Lower leg skin (tissue), 4 donors: Measurements from ENCODE around the gene LTA. TPM values are rescaled to one million over a fixed set of nuclear protein-coding genes. Genes with fewer than 3 reads are reported as not detected.
"Not testable (repeated sequence)": the region's sequence is repeated elsewhere in the genome, so short reads cannot be mapped to it uniquely, and the experiment has no call there.

Experiments used
- DNase-seq, 2 donors: peaks; one replicate each; pipeline ENCODE4 v3.0.0-alpha.2; 2019; ENCODE audit warnings: low spot score in 2 of 2
- H3K4me3 ChIP-seq: fragments of 200-600 bp; sonication (generic); 2 replicates; pipeline ENCODE4 v1.5.1; 2017; ENCODE audit warnings: mild to moderate bottlenecking, low read depth; ENCODE audit not compliant: poor library complexity, severe bottlenecking
- CTCF ChIP-seq, 3 donors: fragments of 450-650 bp; IDR thresholded peaks; one replicate each; pipeline ENCODE4 v1.5.1; 2016; ENCODE audit warnings: antibody characterized with exemption in 3 of 3, mild to moderate bottlenecking in 3 of 3, moderate library complexity in 2 of 3
- POLR2A ChIP-seq, 2 donors: fragments of 450-650 bp; IDR thresholded peaks; one replicate each; pipeline ENCODE4 v1.6.1; 2016 to 2017; ENCODE audit warnings: antibody characterized with exemption in 2 of 2, mild to moderate bottlenecking in 1 of 2, moderate library complexity in 1 of 2
- WGBS, 2 donors: methylation state at CpG; one replicate each; pipeline ENCODE4 v1.1.5; 2018; 5-methylcytosine and 5-hydroxymethylcytosine counted together
- intact Hi-C: fragments of 100-400 bp; cut with DNase I; formaldehyde crosslinking; loops from one replicate; pipeline ENCODE4 v1.15.0; 2023; ENCODE audit warnings: low total_unique reads
- total RNA-seq, 4 donors: library from RNA; depleted of rRNA; stranded (reverse); fragments of >200 nt; gene quantifications; one replicate each; pipeline ENCODE4 v1.1.0, GENCODE V29; 2016

The LTA gene
- total RNA-seq, 4 donors from 2014 or later: not detected

- intact Hi-C loops: no loop called here
- 66 to 74% methylated on average over 12 of the region's 12 CpGs for WGBS, 2 donors
- TF ChIP-seq POLR2A (IDR thresholded peaks at IDR 0.05): no peak
- no peak for TF ChIP-seq CTCF (IDR thresholded peaks at IDR 0.05)
- no peak for DNase-seq
- H3K4me3 ChIP-seq: no peak overlapping the region
Observed at GRCh38 chr6:31587791-31588777, 16.0 kb downstream of the LTA start.

- WGBS, 2 donors: 47 to 52% methylated on average over 9 of the region's 9 CpGs
- intact Hi-C loops: no loop called here
- DNase-seq: no peak
- no peak for TF ChIP-seq POLR2A (IDR thresholded peaks at IDR 0.05)
- TF ChIP-seq CTCF (IDR thresholded peaks at IDR 0.05): no peak
- H3K4me3 ChIP-seq: no peak overlapping the region
Observed at GRCh38 chr6:31588871-31589650, 17.0 kb downstream of the LTA start.

GRCh38 chr6:31590691-31591090 lies 18.6 kb downstream of the LTA start:
- 82 to 93% methylated on average over 5 of the region's 5 CpGs for WGBS, 2 donors
- intact Hi-C loops, H3K4me3 ChIP-seq, DNase-seq: not testable (repeated sequence)

GRCh38 chr6:31592396-31592771 lies 20.3 kb downstream of the LTA start:
- no peak overlapping the region for H3K4me3 ChIP-seq
- intact Hi-C loops: no loop called here
- WGBS, 2 donors: 86 to 91% methylated on average over 7 of the region's 7 CpGs
- TF ChIP-seq POLR2A (IDR thresholded peaks at IDR 0.05): no peak
- TF ChIP-seq CTCF (IDR thresholded peaks at IDR 0.05): no peak
- DNase-seq: no peak

- no peak for TF ChIP-seq CTCF (IDR thresholded peaks at IDR 0.05)
- no peak for TF ChIP-seq POLR2A (IDR thresholded peaks at IDR 0.05)
- intact Hi-C loops: loop anchor here (5.0 kb wide), 1 partner anchor 50 kb away; the partner anchor contains the start of genes ATP6V1G2 and NFKBIL1
- WGBS, 2 donors: 23 to 38% methylated on average over 2 of the region's 2 CpGs
- no peak overlapping the region for H3K4me3 ChIP-seq
- no peak for DNase-seq
Observed at GRCh38 chr6:31597006-31597405, 24.9 kb downstream of the LTA start.

GRCh38 chr6:31607317-31607716 lies 35.2 kb downstream of the LTA start:
- DNase-seq: no peak
- TF ChIP-seq POLR2A (IDR thresholded peaks at IDR 0.05) (no peak), CTCF (IDR thresholded peaks at IDR 0.05) (no peak)
- WGBS, 2 donors: 81 to 93% methylated on average over 1 of the region's 1 CpG
- intact Hi-C loops: no loop called here
- no peak overlapping the region for H3K4me3 ChIP-seq
